A172 (cell line): ENCODE results near the gene ENHO. TPM values are rescaled to one million over a fixed set of nuclear protein-coding genes. Genes with fewer than 3 reads are reported as not detected.
"Not testable (repeated sequence)": the region's sequence is repeated elsewhere in the genome, so short reads cannot be mapped to it uniquely, and the experiment has no call there.

Source experiments
- DNase-seq: peaks from one replicate; pipeline ENCODE4 v3.0.0-alpha.2; 2015; ENCODE audit warnings: low spot score
- total RNA-seq: library from RNA; depleted of rRNA; stranded (reverse); fragments of >200 nt; shearing (Covaris generic); gene quantifications from 2 replicates; pipeline ENCODE4 v1.2.3, GENCODE V29; 2014

Gene ENHO
- total RNA-seq, 1 experiment from 2014 or later: 0.43 TPM

GRCh38 chr9:34506623-34507022 lies 16.2 kb downstream of the ENHO start:
- DNase-seq: no peak

GRCh38 chr9:34505370-34506120 lies 17.2 kb downstream of the ENHO start:
- no peak for DNase-seq

DNA sequence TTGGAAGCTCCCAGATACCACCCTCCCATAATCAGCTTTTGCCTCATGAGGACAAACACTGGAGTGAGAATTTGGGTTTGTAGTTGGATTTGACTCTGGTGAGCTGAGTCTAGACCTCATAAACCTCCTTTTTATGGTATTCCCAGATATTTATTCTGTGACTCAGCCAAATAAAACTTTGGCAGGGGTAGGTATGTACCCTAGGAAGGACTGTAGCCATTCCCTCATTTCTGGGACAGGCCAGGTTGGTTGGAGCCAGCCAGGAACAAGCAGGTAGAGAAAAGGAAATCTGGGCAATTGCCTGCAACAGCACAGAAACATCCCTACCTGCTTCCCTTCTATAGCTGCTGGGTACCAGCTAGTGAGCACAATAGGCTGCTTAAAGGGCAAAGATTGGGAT lies 19.4 kb downstream of the ENHO start:
- DNase-seq: no peak

DNA sequence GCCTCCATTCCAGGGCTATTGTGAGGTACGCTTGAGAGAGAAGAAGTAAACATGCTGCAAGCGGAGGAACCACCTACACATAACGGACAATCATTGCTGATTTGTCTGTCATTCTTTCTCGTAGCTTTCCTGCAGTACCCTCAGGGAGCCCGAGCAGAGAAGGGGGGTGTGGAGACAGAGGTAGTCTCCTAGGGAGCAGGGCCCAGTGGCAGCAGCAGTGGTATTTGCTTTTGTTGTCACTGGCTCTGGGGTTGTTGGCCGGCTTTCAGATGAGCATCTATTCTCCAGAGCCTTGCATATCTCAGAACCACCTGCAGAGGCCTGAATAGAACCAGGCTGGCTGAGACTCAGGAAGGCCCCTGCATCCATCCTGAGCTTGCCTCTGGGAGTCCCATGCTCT lies 19.9 kb downstream of the ENHO start:
- DNase-seq: no peak

DNA sequence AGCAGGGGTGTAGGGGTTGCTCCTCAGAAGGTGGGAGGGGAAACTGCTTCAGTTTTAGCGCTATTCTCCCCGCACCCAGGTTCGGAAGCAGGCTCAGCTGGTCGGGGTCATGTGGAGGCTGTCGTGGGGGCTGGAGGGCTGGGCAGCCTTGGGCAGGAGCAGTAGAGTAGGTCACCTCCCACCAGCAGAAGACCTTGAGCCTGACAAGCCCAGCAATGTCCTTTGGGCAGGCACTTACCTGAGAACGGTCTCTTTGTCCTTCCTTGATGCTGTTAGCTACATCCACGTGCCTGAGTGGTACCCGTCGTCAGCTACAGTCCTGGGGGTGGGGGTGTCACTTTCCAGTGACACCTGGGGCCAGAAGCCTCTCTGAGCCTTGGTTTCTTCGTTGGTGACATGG lies 20.3 kb downstream of the ENHO start:
- no peak for DNase-seq

- DNase-seq: peak; percentile 47
Observed at GRCh38 chr9:34501889-34502425, 20.8 kb downstream of the ENHO start.

DNA sequence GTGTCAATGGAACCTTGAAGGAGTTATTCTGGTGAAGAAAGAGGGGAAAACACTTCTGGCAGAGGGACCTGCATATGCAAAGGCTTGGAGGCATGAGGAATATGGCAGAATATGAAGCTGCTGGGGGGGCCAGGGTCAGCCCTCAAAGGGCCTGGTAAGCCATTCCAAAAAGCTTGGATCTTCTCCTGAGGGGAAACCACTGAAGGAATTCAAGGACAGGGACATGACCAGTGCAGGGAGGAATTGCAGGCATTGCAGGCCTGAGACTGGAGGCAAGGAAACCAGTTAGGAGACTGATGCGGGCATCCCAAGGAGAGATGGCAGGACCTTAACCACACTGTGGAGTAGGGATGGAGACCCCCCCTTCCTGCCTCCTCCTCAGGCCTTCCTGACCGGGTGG lies 21.4 kb downstream of the ENHO start:
- DNase-seq: no peak

- DNase-seq: peak; percentile 42
Observed at GRCh38 chr9:34500623-34501267, 22.0 kb downstream of the ENHO start.

DNA sequence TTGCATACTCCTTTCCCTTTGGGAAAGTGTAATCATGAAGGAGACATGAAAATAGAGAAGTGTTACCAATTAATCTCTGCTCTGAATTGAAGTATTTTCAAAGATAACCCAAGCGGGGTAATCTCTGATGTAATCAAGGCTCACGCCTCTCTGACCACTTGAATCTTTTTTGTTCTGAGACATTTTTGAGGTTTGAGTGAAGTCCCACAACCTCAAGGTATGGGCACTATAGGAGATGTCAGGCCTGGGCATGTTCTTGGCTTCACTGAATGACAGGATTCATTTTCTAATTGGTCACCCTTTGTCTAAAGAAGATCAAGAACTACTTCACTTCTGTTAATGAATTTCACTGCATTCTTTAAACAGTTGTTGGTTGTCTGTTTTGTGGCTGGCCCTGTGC lies 23.7 kb downstream of the ENHO start:
- DNase-seq: no peak

- no peak for DNase-seq
Observed at GRCh38 chr9:34498553-34498952, 24.2 kb downstream of the ENHO start.

GRCh38 chr9:34496149-34496712 lies 26.6 kb downstream of the ENHO start:
- peak; percentile 40 for DNase-seq

- DNase-seq: peak; percentile 39
Observed at GRCh38 chr9:34493972-34494535, 28.7 kb downstream of the ENHO start.

- no peak for DNase-seq
Observed at GRCh38 chr9:34492051-34492450, 30.7 kb downstream of the ENHO start.

DNA sequence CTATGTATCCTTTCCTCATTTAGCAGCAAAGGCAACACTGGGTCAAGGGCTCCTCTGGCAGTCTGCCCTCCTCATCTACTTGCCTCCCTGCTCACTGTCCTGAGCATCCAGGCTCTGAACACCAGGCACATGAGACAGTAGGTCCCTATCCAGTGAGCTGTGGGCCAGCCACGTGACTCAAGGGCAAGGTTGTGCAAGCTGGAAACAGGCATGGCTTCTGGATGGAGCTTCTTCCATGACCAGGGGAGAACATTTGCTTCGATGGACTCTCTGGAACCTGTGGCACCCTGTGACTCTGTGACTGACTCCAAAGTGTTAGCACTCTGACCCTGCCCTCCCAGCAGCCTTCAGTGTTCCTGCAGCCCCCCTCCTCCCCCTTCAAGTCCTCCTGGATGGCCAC lies 31.2 kb downstream of the ENHO start:
- DNase-seq: no peak

DNA sequence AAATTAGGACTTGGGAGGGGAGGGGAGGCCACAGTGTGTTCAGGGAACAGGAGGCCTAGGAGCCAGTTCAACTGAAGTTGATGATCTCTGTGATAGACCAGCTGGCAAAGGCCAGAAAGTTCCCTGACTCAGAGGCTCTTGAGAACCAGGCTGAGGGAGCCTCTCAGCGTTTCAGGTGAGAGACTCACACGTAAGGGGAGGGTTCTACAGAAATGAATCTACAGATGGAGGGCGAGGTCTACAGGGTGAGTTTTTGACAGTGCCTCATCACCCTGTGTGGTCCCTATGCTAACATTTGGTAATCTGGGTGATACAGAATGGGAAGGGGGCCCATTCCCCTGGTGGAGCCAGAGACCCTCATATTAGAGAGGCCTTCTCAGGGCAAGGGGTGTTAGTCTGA lies 32.0 kb downstream of the ENHO start:
- DNase-seq: no peak

- DNase-seq: no peak
Observed at GRCh38 chr9:34490360-34490759, 32.4 kb downstream of the ENHO start.

GRCh38 chr9:34486572-34486971 lies 36.2 kb downstream of the ENHO start:
- DNase-seq: no peak

- DNase-seq: no peak
Observed at GRCh38 chr9:34485822-34486221, 37.0 kb downstream of the ENHO start.

DNA sequence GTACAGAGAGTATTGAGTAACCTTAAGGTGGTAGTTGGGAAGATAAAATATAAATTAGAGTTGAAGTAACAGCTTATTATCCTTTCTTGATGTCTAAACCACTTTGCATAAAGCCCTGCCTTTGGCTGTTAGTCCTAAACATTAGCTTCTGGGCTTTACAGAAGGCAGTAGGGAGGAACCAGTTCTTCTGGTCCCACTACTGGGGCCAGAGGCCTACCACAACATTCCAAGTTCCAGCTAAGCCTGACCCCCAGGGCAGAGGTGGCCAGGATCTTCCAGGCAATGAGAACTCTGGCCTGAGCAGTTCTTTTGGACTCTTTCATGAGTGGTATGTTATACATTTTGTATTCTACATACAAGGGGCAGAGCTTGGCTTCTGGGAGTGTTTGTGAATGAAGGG lies 38.1 kb downstream of the ENHO start:
- DNase-seq: no peak

- DNase-seq: not testable (repeated sequence)
Observed at GRCh38 chr9:34482746-34483145, 40.0 kb downstream of the ENHO start.

- not testable (repeated sequence) for DNase-seq
Observed at GRCh38 chr9:34481620-34482019, 41.2 kb downstream of the ENHO start.

DNA sequence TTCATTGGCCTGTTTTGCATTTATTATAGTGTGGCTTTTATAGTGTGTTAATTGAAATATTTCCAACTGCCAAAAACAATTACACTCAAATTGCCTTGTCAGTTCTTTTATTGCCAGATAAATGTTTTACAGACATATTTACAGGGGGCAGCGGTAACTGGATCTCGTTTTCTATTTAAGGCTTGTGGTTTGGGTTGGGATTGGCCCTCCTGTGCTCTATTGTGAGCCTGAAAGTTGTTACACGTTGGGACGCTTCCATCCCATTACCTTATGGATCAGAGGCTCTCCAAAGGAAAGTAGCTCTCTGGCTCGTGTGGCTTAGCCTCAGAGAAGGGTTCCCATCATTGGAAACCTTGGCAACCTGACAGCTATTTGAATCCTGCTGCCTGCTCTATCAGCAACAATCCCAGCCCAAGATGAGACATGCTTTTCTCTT lies 43.3 kb downstream of the ENHO start:
- DNase-seq: no peak

DNA sequence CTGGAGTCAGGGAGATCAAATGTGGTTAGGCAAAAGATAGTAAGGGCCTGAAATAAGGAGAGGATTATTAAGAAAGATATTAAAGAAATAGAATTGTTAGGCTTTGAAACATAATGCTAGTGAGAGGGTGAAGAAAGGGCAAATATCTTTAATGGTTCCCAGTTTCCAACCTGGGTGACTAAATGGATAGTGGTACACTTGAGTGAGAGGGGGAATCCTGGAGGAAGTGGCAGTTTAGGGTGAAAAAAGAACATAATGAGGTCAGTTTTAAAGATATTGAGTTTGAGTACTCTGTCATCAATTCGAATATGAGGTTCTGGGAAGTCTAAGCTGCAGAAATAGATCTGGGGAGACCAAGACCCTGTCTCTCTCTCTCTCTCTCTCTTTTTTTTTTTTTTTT lies 45.2 kb downstream of the ENHO start:
- DNase-seq: no peak
